ENCODE data around the gene CEPT1.

- peak; percentile 16; the same call in 1 of the 2 replicates for TF ChIP-seq POLR2A (IDR thresholded peaks at IDR 0.05; ENCODE audit: low read depth, low read length)
- 0 out of 2 replicates have a peak, but pooled peaks have one; percentile 11 for TF ChIP-seq POLR2AphosphoS5 (IDR thresholded peaks at IDR 0.05; ENCODE audit: low read depth, low read length)
These were observed 52.9 kb downstream of the CEPT1 start for GRCh38 chr1:111192658-111193519.

Data from GM12892 (cell line).